HG02970 (cell line): Measurements from ENCODE around the gene GOLGA6C.
"Not testable (repeated sequence)": the region's sequence is repeated elsewhere in the genome, so short reads cannot be mapped to it uniquely, and the experiment has no call there.

Experiments
- ATAC-seq: cut with Tn5 transposase; IDR thresholded peaks from one replicate; pipeline ENCODE4 v1.9.1; 2021; ENCODE audit warnings: mild to moderate bottlenecking, moderate library complexity, moderate number of reproducible peaks; ENCODE audit not compliant: unreplicated experiment, low FRiP score

The GOLGA6C gene, protein sequence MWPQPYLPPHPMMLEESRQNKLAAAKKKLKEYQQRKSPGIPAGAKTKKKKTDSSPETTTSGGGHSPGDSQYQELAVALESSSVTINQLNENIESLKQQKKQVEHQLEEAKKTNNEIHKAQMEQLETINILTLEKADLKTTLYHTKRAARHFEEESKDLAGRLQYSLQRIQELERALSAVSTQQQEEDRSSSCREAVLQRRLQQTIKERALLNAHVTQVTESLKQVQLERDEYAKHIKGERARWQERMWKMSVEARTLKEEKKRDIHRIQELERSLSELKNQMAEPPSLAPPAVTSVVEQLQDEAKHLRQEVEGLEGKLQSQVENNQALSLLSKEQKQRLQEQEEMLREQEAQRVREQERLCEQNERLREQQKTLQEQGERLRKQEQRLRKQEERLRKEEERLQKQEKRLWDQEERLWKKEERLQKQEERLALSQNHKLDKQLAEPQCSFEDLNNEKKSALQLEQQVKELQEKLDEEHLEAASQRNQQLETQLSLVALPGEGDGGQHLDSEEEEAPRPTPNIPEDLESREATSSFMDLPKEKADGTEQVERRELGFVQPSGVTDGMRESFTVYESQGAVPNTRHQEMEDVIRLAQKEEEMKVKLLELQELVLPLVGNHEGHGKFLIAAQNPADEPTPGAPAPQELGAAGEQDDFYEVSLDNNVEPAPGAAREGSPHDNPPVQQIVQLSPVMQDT

DNA sequence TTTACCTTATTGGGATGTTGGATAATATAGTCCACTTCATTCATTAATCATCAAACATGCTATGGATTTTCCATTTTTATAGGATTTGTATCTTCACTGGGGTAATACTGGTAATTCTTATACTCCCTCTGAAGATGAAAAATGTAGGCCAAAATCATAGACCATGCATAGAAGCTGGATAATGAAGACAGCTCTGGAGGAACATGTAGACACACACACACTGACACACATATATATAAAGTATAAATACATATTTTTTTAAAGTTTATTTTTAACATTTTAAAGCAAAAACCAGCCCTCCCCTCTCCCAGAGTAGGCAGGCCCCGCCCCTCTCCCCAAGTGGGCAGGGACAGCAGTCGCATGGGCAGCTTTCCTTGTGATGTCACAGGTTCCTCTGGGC is at the start of gene GOLGA6C:
TSS of gene GOLGA6C (plus strand) at position 301 of the 400 bp plus-strand sequence. CDS start 265 bp downstream, outside the sequence.
- ATAC-seq: not testable (repeated sequence)

DNA sequence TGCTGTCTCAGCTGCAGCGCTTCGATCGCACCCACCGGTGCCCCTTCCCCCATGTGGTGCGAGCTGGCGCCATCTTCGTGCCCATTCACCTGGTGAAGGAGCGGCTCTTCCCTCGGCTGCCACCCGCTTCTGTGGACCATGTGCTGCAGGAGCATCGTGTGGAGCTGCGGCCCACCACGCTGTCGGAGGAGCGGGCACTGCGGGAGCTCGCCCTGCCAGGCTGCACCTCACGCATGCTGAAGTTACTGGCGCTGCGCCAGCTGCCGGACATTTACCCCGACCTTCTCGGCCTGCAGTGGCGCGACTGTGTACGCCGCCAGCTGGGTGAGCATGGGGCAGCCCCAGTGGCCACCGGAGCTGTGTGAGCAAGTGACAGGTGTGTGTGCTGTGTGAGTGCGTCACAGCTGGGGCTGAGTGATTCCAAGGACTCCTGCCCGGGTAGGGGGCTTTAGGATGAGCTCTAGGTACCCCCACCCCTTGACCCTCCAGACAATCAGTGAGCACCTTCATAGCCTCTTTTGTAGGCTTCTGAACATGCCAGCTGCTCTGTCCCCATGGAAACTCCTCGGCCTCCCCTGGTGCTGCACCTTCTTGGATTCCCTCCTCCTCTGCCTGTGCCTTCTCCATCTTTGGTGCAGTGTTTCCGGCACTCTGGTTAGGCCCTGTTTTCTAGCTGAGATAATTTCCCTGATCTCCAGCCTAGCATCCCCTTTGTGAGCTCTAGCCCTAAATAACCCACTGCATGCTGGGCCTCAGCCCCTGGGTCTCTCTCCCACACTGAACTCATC is 49.4 kb upstream of the GOLGA6C start:
- ATAC-seq: no peak

DNA sequence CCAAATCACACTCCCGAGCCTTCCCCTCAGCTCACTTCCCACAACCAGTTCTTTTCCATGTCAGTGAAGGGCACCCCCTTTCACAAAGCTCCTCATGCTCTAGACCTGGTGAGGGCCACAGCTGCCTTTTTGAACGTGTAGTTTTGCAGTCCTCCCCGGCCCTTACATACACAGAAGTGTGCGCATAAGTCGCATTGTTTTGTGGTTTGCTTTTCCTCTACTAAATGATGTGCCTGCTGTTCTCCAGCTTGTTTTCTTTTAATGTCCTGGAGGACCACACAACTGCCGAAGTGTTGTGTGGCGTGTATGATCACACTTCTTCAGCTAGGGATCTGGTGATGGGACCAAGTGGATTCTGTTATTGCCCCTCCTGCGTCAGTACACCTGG is 48.9 kb upstream of the GOLGA6C start:
- no peak for ATAC-seq

DNA sequence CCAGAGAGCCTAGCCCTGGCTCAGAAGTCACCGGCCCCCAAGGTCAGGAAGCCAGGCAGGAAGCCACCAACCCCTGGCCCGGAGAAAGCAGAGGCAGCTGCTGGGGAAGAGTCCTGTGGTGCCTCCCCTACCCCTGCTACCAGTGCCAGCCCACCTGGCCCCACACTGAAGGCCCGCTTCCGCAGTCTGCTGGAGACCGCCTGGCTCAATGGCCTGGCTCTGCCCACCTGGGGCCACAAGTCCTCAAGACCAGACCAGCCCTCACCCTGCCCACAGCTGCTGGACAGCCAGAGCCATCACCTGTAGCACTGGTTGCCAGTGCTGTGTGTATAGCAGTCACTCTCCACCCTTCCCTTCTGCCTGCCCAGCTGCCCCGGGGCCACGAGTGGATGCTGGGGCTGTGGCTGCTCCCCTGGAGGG is 47.3 kb upstream of the GOLGA6C start:
- no peak for ATAC-seq

DNA sequence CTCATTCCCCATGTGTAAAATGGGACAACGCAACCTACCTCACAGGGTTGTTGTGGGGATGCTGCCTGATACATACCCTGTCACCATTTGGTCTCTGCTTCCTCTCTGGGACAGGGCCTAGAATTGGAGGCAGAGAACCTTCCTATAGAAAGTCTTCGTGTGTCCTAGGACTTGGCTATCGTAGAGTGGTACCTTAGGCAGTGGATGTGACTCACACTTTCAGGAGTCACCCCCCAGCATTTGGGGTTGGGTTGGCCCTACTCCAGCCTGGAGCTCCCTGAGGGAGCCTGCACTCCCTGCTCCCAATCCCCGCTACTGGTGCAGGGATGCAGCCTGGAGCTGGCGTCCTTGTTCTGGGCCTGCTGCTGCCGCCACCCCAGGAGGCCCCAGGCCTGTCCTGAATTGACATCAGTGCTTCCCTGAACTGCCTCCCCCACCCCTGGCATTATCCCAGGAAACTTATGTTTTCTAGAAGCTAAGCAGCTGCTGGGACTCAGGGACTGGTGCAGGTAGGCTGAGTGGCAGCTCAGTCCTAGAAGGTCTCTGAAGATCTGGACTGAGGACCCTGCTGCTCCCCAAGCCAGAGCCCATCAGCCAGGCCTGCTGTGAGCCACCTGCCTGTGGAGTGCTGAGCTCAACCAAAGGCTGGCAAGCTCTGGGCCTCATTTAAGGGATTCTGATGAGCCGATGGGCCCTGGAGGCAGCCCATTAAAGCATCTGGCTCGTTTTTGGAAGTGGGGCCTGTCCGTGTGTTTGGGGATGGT is 46.5 kb upstream of the GOLGA6C start:
- no peak for ATAC-seq

DNA sequence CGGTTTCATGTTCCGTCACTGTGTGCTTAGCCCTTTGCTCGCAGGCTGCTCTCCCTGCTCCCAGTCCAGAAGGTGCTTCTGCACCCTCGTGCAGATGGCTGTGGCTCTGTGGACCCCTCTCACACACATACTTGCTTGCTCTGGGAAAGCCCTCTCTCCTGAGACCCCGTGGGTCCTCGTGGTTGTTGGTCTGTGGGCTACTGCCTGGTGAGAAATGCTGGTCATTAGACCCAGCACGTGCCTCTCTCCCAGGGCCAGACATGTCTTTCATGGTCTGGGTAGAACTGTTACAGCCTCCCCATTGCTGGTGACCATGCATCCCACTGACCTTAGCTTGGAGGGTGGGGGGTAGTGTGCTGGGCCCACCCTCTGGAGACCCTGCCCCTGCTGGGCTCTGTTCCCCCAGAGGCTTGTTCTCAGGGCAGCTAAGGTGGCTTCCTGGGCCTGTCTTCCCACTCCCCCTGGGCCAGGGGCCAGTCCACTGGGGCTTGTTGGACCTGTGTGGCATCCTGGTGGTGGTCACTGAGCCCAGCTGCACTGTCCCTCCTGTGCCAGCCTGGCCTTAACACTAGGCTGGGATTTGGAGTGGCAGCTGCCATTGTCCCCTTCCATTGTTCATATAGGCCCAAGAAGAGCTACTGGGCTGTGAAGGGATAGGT is 45.8 kb upstream of the GOLGA6C start:
- ATAC-seq: no peak

DNA sequence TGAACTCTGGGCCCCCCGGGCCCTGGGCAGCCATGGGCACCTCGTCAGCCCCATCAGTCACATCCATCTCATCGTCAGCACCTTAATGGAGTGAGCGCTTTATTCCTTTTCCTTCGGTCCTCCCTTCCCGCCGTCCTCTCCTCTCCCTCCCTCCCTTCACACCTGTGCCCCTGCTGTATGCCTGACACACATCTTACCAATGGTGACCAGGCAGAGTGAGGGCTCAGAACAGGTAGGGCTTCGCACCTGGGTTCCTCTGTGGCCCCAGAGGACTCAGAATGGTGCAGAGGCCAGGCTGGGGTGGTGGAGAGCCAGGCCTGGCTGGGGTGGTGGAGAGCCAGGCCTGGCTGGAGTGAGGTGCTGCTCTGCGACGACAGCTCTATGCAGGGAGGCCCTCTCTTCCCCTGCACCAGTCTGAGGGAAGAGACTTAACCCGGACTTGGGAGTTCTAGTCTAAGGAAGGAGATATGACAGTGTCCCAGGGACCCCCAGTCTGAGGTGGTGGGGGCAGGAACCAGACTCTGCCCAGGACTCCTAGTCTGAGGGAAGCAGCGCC is 44.8 kb upstream of the GOLGA6C start:
- no peak for ATAC-seq

DNA sequence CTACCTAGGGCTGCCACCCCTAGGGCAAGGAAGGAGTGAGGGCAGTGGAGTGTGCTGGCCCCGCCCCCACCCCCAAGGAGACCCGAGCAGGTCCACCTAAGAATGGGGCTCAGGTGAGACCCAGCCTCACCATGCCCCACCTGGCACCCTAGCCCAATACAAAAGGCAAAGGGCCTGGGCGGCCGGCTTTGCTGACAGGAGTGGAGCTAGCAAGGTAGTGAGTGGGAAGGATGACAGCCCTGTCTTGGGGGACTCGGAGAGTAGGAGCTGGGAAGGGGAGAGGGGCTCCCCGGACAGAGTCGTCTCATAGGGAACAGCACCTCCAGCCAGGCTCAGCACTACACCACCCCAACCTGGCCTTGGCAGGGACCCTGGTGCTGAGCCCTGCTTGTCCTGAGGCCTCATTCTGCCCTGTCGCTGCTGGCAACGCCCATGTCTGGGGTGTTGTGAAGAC is 44.3 kb upstream of the GOLGA6C start:
- no peak for ATAC-seq

DNA sequence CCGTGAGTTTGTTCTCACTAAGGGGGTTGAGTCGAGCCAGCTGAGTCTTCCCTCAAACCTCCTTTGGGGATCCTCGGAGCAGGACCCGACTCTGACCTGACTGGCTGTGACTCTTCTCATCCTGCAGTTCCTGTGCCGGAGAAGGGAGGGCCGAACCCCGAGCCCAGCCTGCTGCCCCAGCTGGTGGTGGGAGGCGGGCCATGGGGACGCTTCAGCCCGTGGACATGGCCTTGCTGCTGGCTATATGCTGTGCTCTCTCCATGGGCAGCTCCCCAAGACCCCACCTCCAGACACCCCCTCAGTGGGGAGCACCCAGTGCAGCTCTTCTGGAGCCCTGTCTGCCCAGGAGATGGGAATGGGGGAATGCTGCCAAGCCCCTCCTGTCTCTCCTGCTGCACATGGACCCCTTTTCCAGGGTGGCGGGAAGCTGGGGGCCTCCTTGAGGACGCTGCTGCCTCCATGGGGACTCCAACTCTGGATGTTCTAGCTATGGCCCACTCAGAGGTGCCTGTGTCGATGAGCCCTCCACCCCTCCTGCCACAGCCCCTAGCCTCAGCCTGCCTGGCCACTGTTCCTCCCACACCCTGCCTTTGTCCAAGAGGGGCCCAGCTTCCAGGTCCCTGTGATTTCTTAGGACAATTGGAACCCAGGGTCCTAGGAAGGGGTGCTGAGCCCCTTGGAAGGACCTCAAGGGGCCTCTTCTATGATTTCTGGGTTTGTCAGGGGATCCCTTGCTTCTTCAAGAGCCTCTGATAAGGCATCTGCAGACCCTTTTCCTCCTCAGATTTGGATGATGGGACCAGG is 43.6 kb upstream of the GOLGA6C start:
- ATAC-seq: no peak

DNA sequence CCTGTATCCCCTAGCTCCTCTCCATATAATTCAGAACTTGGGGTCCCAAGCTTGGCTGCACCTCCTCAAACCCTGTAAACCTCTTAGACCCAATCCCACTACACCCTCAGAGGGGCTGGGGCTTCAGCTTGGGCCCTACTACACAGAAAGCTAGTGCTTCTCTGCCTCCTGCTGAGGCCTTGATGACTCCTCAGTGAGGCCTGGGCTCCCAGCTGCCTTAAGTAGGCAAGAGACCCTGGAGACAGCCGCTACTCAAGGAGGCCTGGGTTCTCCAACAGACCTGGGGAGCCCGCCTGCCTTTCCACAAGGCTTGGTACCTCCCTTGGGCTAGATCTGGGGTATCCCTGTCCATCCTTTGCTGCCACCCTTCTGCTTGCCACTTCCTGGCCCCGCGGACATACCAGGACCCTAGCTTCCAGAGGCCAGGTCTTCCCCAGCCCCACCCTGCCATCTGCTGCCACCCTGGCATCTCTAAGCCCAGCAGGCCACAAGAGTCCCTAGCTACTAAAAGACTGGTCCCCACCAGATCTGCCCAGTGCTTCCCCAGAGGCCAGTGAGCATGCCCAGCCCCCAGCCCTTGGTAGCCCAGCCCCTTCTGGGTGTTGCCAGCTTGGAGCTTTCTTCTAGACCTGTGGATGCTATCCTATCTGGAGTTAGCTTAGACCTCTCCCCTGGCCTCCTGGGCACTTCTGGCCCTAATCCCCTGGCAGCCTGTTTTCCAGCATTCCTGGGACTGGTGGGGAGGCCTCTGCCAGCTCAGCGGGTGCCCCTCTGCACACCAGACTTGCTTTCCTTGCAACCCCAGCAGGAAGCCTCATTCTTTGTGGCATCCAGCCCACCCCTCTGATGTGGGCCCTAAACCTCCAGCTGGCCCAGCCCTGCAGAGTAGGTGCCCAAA is 42.8 kb upstream of the GOLGA6C start:
- no peak for ATAC-seq

DNA sequence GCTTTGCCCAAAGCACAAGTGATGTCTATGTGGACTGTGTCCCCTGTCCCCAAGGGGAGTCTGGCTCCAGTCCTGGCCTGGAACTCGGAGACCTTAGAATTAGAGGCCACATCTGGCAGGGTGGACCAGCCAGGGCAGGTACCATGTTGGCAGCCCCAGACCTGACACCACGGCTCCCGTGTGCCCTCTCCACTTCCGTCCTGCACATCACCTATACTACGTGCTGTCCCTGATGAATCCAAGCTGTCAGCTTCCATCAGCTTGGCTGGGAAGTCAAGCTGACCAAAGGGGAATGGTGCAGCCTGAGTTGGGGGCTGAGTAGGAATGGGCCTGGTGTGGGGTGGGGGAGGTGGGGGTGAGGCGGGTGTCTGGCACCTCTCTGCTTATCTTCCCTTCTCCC is 41.1 kb upstream of the GOLGA6C start:
- no peak for ATAC-seq

DNA sequence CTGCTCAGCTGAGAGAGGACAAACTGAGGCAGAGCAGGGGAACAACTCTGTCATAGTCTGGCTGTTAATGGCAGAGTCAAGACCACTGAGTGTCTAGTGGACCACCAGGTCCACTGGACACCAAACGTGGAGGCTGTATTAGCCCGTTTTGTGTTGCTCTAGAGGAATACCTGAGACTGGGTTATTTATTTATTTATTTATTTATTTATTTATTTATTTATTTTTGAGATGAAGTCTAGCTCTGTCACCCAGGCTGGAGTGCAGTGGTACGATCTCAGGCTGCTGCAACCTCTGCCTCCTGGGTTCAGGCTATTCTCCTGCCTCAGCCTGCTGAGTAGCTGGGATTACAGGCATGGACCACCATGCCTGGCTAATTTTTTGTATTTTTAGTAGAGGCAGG is 40.6 kb upstream of the GOLGA6C start:
- ATAC-seq: not testable (repeated sequence)

DNA sequence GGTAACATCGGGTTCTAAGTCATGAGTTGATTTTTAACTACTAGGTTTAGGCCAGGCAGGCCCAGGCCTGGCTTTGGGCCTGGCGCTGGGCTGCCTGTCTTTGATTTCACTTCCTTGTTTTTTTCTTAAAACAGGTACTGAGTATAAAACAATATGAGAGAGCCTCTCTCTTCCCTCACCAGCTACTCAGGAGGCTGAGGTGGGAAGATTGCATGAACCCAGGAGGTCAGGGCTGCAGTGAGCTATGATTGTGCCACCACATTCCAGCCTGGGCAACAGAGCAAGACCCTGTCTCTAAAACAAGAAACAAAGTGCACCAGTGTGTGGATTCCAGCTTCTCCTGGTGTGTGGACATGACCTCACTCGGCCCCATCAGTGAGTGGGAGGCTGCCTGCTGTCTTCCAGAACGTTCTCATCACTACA is 38.6 kb upstream of the GOLGA6C start:
- ATAC-seq: not testable (repeated sequence)

DNA sequence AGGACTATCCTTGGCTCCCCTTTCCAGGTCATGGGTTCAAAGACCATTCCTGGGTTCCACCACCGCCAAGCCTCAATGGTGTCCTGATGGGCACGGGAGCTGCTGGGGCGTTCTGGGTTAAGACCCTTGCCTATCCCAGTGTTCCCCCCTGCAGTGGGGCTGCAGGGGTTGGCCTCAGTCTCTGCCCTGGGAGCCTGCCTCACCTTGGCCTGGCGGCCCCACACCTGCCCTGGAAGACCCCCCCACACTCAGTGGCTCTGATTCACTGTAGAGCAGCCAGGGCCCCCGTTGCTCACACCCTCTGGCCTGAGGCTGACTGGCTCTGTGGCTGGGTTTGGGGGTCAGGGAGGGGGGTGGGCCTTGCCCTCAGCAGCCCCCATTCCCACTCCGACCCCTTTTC is 34.4 kb upstream of the GOLGA6C start:
- no peak for ATAC-seq

DNA sequence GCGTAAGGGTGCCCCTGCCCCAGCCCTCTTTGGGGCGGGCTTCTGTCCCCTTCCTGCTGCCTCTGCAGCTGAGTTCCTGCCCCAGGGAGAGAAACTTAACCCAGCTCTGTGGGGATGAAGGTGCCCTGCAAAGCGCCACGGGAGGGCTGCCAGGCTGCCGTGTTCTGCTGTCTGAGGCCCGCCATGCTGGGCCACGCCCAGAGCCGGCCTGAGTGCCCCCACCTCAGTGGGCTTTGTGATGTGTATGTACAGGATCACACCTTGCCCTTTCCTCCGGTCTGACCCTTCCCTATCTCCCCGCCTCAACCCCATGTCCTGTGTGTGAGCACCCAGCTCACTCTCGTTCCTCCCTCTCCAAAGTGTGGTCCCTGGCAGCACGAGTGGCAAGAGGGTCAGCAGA is 33.9 kb upstream of the GOLGA6C start:
- ATAC-seq: no peak

DNA sequence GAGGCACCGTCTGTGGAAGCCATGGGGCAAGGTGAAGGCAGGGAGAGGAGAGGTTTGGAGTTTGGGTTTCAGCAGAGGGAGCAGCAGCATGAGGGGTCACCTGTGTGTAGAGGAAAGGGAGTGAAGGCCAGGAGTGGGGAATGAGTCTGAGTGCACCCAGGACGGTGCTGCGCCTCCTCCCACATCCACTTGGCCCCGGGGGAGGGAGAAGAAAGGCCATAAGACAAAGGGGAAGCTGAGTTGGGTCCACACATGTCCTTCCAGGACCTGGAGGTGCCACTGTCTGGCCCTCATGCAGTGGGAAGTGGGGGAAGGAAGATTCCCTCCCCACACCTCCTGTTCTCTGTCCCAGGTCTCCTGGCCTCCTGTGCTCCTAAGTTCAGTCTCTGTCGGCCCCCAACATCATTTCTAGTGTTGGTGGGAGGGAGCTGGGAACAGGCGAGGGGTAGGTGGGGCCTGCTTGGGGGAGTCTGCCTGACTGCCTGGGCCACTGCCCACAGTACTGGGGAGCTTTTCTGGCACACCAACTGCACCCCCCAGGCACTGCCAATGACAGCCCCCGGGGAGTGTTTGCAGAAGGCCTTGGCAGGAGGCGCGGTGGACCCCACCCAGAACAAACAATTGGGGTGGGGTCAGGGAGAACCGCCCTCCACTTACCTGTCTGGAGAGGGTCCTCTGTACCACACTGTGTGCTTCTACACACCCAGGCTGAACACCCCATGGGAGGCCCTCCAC is 32.9 kb upstream of the GOLGA6C start:
- ATAC-seq: not testable (repeated sequence)
